ENCODE results near the gene ZNF592.

ZNF592 gene

DNA sequence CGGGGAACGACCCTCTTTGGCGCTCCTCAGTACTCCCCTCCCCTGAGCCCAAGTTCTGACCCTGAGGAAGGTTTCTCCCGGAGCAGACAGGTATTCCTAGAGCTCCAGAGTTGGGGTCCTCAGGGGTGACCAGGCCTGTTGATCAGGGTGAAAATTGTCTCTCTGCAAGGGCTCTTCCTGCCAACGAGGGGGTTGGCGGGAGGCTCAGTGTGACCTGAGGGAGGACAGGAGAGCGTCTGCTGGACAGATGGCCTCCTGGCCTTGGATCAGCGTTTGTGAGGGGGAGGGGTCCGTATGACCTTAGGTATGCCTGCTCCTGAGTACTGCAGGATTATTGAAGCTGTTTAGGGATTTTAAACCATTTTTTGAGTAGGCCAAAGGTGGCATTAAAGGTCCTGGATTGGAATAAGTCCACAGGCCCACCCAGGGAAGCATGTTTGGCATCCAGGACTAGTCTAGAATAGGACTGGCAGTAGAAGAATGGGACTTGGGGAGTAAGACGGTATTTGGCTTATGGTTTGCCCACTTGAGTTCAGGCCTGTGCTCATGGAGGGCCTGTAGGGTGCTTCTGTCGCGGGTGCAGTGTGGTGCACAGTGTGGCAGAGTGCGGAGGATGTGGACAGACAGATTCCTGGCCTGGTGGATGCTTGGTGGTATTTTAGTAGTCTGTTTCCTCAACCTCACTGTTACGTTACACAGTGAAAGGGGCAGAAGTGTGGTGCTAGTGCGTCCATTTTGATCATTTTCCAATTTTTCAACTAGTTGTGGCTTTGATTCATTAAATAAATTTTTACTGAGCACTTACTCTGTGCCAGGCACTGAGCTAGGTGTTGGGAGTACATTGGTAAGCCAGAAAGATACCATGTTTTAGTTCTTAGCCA, 959 bp downstream of the ZNF592 start:
- peak overlapping the region; percentile 98 for H3K27ac ChIP-seq
- TF ChIP-seq CTCF (IDR thresholded peaks at IDR 0.05), result no peak
- no peak for TF ChIP-seq ZFX (IDR thresholded peaks at IDR 0.05; ENCODE audit: borderline replicate concordance)

DNA sequence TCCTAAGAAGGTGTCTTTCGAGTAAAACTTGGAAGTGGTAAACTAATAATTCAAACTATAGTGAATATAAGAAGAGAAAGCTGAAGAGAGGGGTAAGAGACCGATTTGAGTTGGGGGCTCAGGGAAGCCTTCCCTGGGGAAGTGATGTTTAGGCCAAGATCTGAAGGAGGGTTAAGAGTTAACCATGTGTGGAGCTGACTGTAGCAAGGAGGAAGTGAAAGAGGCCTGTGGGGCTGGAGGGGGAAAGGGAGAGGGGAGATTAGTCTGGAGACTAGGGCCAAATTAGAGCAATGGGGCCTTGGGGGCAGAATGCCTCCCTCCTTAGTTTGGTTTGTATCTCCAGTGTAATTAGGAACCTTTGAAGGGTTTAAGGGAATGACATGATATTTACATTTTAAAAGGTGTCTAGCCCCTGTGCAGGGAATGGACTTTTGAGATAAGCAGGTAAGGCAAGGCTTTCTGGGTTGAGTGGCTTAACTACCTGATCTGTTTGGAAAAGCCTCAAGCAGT, 2.2 kb downstream of the ZNF592 start:
- TF ChIP-seq CTCF (IDR thresholded peaks at IDR 0.05) (no peak), ZFX (IDR thresholded peaks at IDR 0.05; ENCODE audit: borderline replicate concordance) (no peak)
- H3K27ac ChIP-seq, result peak overlapping the region; percentile 98

GRCh38 chr15:84751721-84752120, 3.3 kb downstream of the ZNF592 start:
- peak overlapping the region; percentile 98 for H3K27ac ChIP-seq

GRCh38 chr15:84752195-84752594, 3.8 kb downstream of the ZNF592 start:
- peak overlapping the region; percentile 98 for H3K27ac ChIP-seq
- TF ChIP-seq ZFX (IDR thresholded peaks at IDR 0.05; ENCODE audit: borderline replicate concordance) (no peak), CTCF (IDR thresholded peaks at IDR 0.05) (no peak)

GRCh38 chr15:84752700-84753099, 4.3 kb downstream of the ZNF592 start:
- H3K27ac ChIP-seq, result peak overlapping the region; percentile 98
- TF ChIP-seq ZFX (IDR thresholded peaks at IDR 0.05; ENCODE audit: borderline replicate concordance), result no peak

- peak overlapping the region; percentile 98 for H3K27ac ChIP-seq
These were observed 6.5 kb downstream of the ZNF592 start for GRCh38 chr15:84754889-84755288.

DNA sequence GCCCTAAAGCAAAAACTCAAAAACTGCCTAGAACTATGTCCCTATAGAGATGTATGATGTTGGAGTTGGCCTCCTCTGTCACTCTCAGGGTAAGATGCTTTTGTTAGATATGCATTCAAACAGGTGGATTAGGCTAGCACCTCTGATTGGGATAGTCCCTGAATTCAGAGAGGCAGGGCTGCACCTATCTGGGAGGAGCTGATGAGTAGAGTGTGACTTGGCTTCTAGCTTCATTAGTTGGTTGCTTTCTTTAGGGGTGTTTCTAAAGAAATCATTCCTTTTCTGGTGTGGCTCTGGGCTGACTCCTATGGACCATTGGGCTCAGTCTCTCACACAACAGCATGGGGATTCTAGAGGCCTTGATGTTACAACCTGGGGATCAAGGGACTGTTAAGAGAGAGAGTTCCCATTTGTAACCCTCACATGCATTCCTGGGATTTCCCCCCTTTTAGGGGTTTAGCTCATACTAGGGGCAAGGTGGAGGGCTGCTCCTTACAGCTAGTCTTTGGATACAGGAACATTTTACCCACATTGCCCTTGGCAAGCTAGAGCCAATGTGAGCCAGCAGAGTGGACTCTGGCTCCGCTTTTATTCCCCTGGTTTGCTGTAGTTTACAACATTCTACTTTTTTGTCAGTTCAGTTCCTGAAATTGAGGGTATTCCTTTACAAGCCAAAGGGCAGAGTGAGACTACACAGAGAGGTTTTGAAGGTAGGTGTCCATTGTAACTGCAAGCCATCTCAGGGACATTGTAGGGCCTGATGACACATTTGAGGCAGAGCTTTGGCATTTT, 7.5 kb downstream of the ZNF592 start:
- TF ChIP-seq ZFX (IDR thresholded peaks at IDR 0.05; ENCODE audit: borderline replicate concordance), result no peak
- TF ChIP-seq CTCF (IDR thresholded peaks at IDR 0.05), result no peak
- H3K27ac ChIP-seq, result peak overlapping the region; percentile 98

GRCh38 chr15:84759018-84759417, 10.6 kb downstream of the ZNF592 start:
- peak overlapping the region; percentile 47 for H3K27ac ChIP-seq

More at GRCh38 chr15:84759018-84759417, 10.6 kb downstream of the ZNF592 start:
- no peak for TF ChIP-seq CTCF (IDR thresholded peaks at IDR 0.05)
- no peak for TF ChIP-seq ZFX (IDR thresholded peaks at IDR 0.05; ENCODE audit: borderline replicate concordance)
